ENCODE results near the gene TRUB2. TPM values are rescaled to one million over a fixed set of nuclear protein-coding genes. Genes with fewer than 3 reads are reported as not detected.

The TRUB2 gene
- total and polyA plus RNA-seq, 2 donors (not counting 3 experiments of a cell fraction or from before 2014, with no cell fraction given): 21.1 to 39.3 TPM

DNA sequence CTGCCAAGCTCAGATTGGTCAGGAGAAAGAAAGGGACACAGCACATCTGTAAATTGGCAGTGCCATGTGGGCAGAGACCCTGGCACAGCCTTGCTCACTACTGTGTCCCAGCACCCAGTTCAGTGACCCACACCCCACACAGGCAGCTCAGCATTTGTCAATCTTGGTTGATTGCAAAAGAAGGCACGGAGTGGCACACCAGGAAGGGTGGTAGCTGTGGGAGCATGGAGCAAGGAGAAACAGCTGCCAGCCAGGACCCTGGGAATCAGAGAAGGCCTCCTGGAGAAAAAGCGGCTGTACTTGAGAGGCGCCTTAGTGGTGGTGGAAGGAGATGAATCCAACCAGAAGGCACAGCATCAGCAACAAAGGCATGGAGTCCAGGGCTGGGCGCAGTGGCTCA lies 21.6 kb upstream of the TRUB2 start:
- Histone ChIP-seq H4K20me1 (replicated peaks; ENCODE audit: control insufficient read depth, extremely low read depth, insufficient read depth, low read length) (no peaks in the 10 kb centered on the region), H3K9ac (replicated peaks; ENCODE audit: extremely low read depth, insufficient read depth, low read length) (no peak overlapping the region), H2AFZ (ENCODE audit: low read depth, low read length) (no peak overlapping the region), H3K9me3 (replicated peaks; ENCODE audit: control insufficient read depth, insufficient read depth, low read length) (no peaks in the 10 kb centered on the region), H3K9me1 (replicated peaks; ENCODE audit: control insufficient read depth, extremely low read depth, insufficient read depth, low read length) (no peaks in the 10 kb centered on the region), H3K4me2 (ENCODE audit: insufficient read depth, low read length) (no peak overlapping the region), H3K36me3 (ENCODE audit: control insufficient read depth in 2 of 2, extremely low read depth in 1 of 2, insufficient read depth in 2 of 2, low read length in 2 of 2) (peaks cover 2 to 33% of the 10 kb centered on the region in 2 experiments), H3K27ac (ENCODE audit: insufficient read depth, low read depth, low read length) (no peak overlapping the region), H3K79me2 (ENCODE audit: control insufficient read depth, insufficient read depth, low read length) (peaks cover 6% of the 10 kb centered on the region), H3K4me3 (replicated peaks in 1 of 3; ENCODE audit: insufficient read depth in 1 of 3, low read depth in 1 of 3, low read length in 3 of 3) (no peak overlapping the region), H3K27me3 (ENCODE audit: control insufficient read depth in 2 of 2, insufficient read depth in 2 of 2, low read length in 2 of 2) (no peaks in the 10 kb centered on the region), H3K4me1 (ENCODE audit: control insufficient read depth, extremely low read depth, insufficient read depth, low read length) (peaks cover 7% of the 10 kb centered on the region)
- dilution Hi-C loops (cut with MboI; ENCODE audit: extremely low pct_ligation_motif_present, low sequenced_read_pairs): no loop called here
- POLR2A ChIA-PET: no interaction called here
- intact Hi-C loops (cut with micrococcal nuclease): loop anchor here (5.0 kb wide), 1 partner anchor 162 kb away; no protein-coding TSS in a partner anchor
- TF ChIP-seq JUN (IDR thresholded peaks at IDR 0.05; ENCODE audit: borderline replicate concordance, insufficient read depth, insufficient read length, low read depth) (no peak), POLR2AphosphoS5 (IDR thresholded peaks at IDR 0.05; ENCODE audit: insufficient read depth, low read depth, low read length) (no peak), FOS (IDR thresholded peaks at IDR 0.05; ENCODE audit: borderline replicate concordance, insufficient read depth, low read length) (no peak), MYC (IDR thresholded peaks at IDR 0.05; ENCODE audit: low read depth, low read length) (no peak), EZH2 (IDR thresholded peaks at IDR 0.05; ENCODE audit: borderline replicate concordance, low read depth, low read length, severe bottlenecking) (no peak)
- TF ChIP-seq, protein P1, sequence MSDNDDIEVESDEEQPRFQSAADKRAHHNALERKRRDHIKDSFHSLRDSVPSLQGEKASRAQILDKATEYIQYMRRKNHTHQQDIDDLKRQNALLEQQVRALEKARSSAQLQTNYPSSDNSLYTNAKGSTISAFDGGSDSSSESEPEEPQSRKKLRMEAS (IDR thresholded peaks at IDR 0.05; ENCODE audit: insufficient read depth, insufficient read length): no peak
- DNase-seq (ENCODE audit: low read depth, low spot score) (no peak), FAIRE-seq (no peak)
- BruUV-seq (replicated peaks): no TSS peak
- CTCF ChIA-PET: interaction anchor here (0.9 kb wide), 1 partner anchor 19 kb away, joined by 3 read pairs; no protein-coding TSS in a partner anchor

DNA sequence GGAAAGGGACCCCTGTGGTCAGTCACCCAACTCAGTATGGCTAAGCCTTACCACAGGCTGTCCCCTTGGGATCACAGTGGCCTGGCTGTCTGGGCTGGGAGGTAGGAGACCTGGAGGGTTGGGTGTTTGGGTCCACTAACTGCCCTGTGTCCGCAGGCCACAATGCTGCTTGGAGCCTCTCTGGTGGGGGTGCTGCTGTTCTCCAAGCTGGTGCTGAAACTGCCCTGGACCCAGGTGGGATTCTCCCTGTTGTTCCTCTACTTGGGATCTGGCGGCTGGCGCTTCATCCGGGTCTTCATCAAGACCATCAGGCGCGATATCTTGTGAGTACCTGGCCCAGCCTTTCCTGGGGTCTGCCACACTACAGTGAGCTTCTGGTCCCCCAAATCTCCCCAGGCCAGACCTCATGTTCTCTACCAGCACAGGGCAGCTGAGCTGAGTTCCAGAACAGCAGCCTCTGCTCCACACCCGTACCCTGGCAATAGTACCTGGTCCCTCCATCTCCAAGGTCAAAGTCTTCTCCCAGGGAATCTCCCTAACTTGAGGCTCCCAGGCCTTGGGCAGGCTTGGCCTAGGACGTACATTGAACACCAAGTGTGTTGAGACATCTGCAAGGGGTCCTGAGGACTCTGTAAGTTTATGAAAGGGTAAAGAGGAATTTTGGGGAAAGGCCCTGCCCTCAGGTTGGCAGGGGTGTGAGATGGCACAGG lies 20.9 kb upstream of the TRUB2 start:
- no peaks in the 10 kb centered on the region for H3K9me3 ChIP-seq (replicated peaks; ENCODE audit: control insufficient read depth, insufficient read depth, low read length)
- DNase-seq (ENCODE audit: low read depth, low spot score): no peak
- no peak overlapping the region for H3K4me3 ChIP-seq (replicated peaks in 1 of 3; ENCODE audit: insufficient read depth in 1 of 3, low read depth in 1 of 3, low read length in 3 of 3)
- no peaks in the 10 kb centered on the region for H3K27me3 ChIP-seq (ENCODE audit: control insufficient read depth in 2 of 2, insufficient read depth in 2 of 2, low read length in 2 of 2)
- POLR2A ChIA-PET: no interaction called here
- H3K4me1 ChIP-seq (ENCODE audit: control insufficient read depth, extremely low read depth, insufficient read depth, low read length): peaks cover 7% of the 10 kb centered on the region
- no peak overlapping the region for H3K9ac ChIP-seq (replicated peaks; ENCODE audit: extremely low read depth, insufficient read depth, low read length)
- H3K36me3 ChIP-seq (ENCODE audit: control insufficient read depth in 2 of 2, extremely low read depth in 1 of 2, insufficient read depth in 2 of 2, low read length in 2 of 2): peaks cover 2 to 28% of the 10 kb centered on the region in 2 experiments
- H4K20me1 ChIP-seq (replicated peaks; ENCODE audit: control insufficient read depth, extremely low read depth, insufficient read depth, low read length): no peaks in the 10 kb centered on the region
- no peaks in the 10 kb centered on the region for H3K9me1 ChIP-seq (replicated peaks; ENCODE audit: control insufficient read depth, extremely low read depth, insufficient read depth, low read length)
- H3K79me2 ChIP-seq (ENCODE audit: control insufficient read depth, insufficient read depth, low read length): peaks cover 6% of the 10 kb centered on the region
- TF ChIP-seq POLR2A (IDR thresholded peaks at IDR 0.05; ENCODE audit: low read depth, low read length): no peak
- TF ChIP-seq, protein P1 (IDR thresholded peaks at IDR 0.05; ENCODE audit: insufficient read depth, insufficient read length): no peak
- H3K27ac ChIP-seq (ENCODE audit: insufficient read depth, low read depth, low read length): no peak overlapping the region
- H3K4me2 ChIP-seq (ENCODE audit: insufficient read depth, low read length): no peak overlapping the region
- CTCF ChIA-PET: no interaction called here
- dilution Hi-C loops (cut with MboI; ENCODE audit: extremely low pct_ligation_motif_present, low sequenced_read_pairs): no loop called here
- FAIRE-seq: no peak
- no peak overlapping the region for H2AFZ ChIP-seq (ENCODE audit: low read depth, low read length)
- intact Hi-C loops (cut with micrococcal nuclease): loop anchor here (5.0 kb wide), 1 partner anchor 161 kb away; no protein-coding TSS in a partner anchor
- no TSS peak for BruUV-seq (replicated peaks)

Data from endothelial cell of umbilical vein (primary cell).